ENCODE measurements around the gene NPLOC4. TPM values are rescaled to one million over a fixed set of nuclear protein-coding genes. Genes with fewer than 3 reads are reported as not detected.

NPLOC4 gene
- 47.5 and 50.4 TPM in 2 replicates for total RNA-seq

GRCh38 chr17:81636505-81637288, at the start of gene NPLOC4, which contains the start of gene TSPAN10:
Gene NPLOC4, minus strand, starts transcription at chr17:81637112. Its CDS starts 182 bp downstream, at chr17:81636930.
Gene TSPAN10, plus strand, starts transcription at chr17:81637196. Its CDS starts 5,217 bp downstream, at chr17:81642413.

GRCh38 chr17:81683584-81684441, 46.9 kb upstream of the NPLOC4 start, which contains the start of the genes ARL16 and HGS:
Gene ARL16, minus strand, starts transcription at chr17:81683797. Its CDS starts 44 bp downstream, at chr17:81683753.
Gene HGS, plus strand, starts transcription at chr17:81684011. Its CDS starts 56 bp downstream, at chr17:81684067.

GRCh38 chr17:81666342-81667191, 29.7 kb upstream of the NPLOC4 start, which contains the start of the genes CCDC137 and OXLD1:
Gene CCDC137, plus strand, starts transcription at chr17:81666737. Its CDS starts 30 bp downstream, at chr17:81666767.
Gene OXLD1, minus strand, starts transcription at chr17:81666605. Its CDS starts 28 bp downstream, at chr17:81666577.

GRCh38 chr17:81656118-81656743, 19.3 kb upstream of the NPLOC4 start, which contains the start of gene PDE6G:
Gene PDE6G, minus strand, starts transcription at chr17:81656542. Its CDS starts 3,237 bp downstream, at chr17:81653305.

GRCh38 chr17:81552244-81553017, 84.5 kb downstream of the NPLOC4 start, which contains the start of gene FAAP100:
Gene FAAP100, minus strand, starts transcription at chr17:81552353. Its CDS starts 23 bp downstream, at chr17:81552330.

GRCh38 chr17:81527591-81528383, 109.1 kb downstream of the NPLOC4 start, which contains the start of gene FSCN2:
Gene FSCN2, plus strand, starts transcription at chr17:81528377. Its CDS starts 155 bp downstream, at chr17:81528532.

GRCh38 chr17:81512562-81513371, 124.1 kb downstream of the NPLOC4 start, which contains the start of gene ACTG1:
Gene ACTG1, minus strand, starts transcription at chr17:81512799. Its CDS starts 445 bp downstream, at chr17:81512354.

Other genes starting within 250 kb of the NPLOC4 start
- 12.5 and 30.8 TPM in 2 replicates for gene BAHCC1, start 241.7 kb downstream of the NPLOC4 start, total RNA-seq
- 7,251 and 10,875 TPM in 2 replicates for gene ACTG1, start 124.3 kb downstream of the NPLOC4 start, total RNA-seq
- gene FSCN2, start 108.7 kb downstream of the NPLOC4 start, total RNA-seq, result 1.6 TPM in 1 of 2 replicates, not detected in the other
- 25.3 and 34.7 TPM in 2 replicates for gene FAAP100, start 84.8 kb downstream of the NPLOC4 start, total RNA-seq
- 0.49 and 0.72 TPM in 2 replicates for gene TSPAN10, start 84 bp upstream of the NPLOC4 start, total RNA-seq
- gene PDE6G, start 19.4 kb upstream of the NPLOC4 start, total RNA-seq, result not detected in 2 replicates
- gene OXLD1, start 29.5 kb upstream of the NPLOC4 start, total RNA-seq, result 52.0 and 55.6 TPM in 2 replicates
- 10.9 and 30.5 TPM in 2 replicates for gene CCDC137, start 29.6 kb upstream of the NPLOC4 start, total RNA-seq
- 41.5 and 45.0 TPM in 2 replicates for gene ARL16, start 46.7 kb upstream of the NPLOC4 start, total RNA-seq
- gene HGS, start 46.9 kb upstream of the NPLOC4 start, total RNA-seq, result 74.9 and 84.9 TPM in 2 replicates
- 45.7 and 65.5 TPM in 2 replicates for gene MRPL12, start 66.3 kb upstream of the NPLOC4 start, total RNA-seq
- 11.8 and 12.3 TPM in 2 replicates for gene SLC25A10, start 75.2 kb upstream of the NPLOC4 start, total RNA-seq
- gene GCGR, start 167.0 kb upstream of the NPLOC4 start, total RNA-seq, result not detected in 2 replicates
- 79.1 and 107 TPM in 2 replicates for gene MCRIP1, start 196.2 kb upstream of the NPLOC4 start, total RNA-seq
- gene PPP1R27, start 197.9 kb upstream of the NPLOC4 start, total RNA-seq, result not detected in 2 replicates
- gene P4HB, start 223.4 kb upstream of the NPLOC4 start, total RNA-seq, result 3,334 and 3,459 TPM in 2 replicates
- 303 and 339 TPM in 2 replicates for gene ARHGDIA, start 234.2 kb upstream of the NPLOC4 start, total RNA-seq